ENCODE measurements around the gene SRRM4. TPM values are rescaled to one million over a fixed set of nuclear protein-coding genes. Genes with fewer than 3 reads are reported as not detected.
A peak's percentile ranks its signal among the peaks of the same experiment; 100 is the strongest.
"Not testable (repeated sequence)": the region's sequence is repeated elsewhere in the genome, so short reads cannot be mapped to it uniquely, and the experiment has no call there.

The SRRM4 gene
- polyA plus RNA-seq, 1 donor from 2014 or later: 9.9 TPM

DNA sequence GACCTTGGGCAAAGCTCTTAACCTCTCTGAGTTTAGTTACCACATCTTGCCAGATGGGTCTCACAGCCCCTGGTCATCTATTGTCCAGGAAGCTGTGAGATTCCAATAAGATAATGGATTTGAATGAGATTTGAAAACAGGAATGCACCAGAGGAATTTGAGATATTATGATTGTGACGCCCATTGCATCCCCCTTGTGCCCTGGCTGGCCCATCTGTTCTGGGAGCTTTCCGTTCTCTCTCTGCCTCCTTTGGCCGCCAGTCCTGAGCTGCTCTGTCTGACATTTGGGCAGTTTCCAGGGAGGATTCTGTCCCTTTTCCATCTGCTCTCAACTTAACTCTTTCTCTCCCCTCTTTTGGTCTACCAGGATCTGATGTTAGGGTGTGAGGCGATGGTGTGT is 24.6 kb downstream of the SRRM4 start:
- no peak overlapping the region for H3K4me2 ChIP-seq (ENCODE audit: low read length)
- H3K9me2 ChIP-seq (ENCODE audit: insufficient read depth, low read length): no peaks in the 10 kb centered on the region
- H3K4me3 ChIP-seq (ENCODE audit: low read length): no peak overlapping the region
- H3K79me2 ChIP-seq (replicated peaks; ENCODE audit: insufficient read depth, low read length): peaks cover 7% of the 10 kb centered on the region
- no peaks in the 10 kb centered on the region for H3K9me3 ChIP-seq (ENCODE audit: low read length)
- no peaks in the 10 kb centered on the region for H4K20me1 ChIP-seq (ENCODE audit: insufficient read depth)
- no peaks in the 10 kb centered on the region for H3K27me3 ChIP-seq (ENCODE audit: insufficient read depth, low read depth, low read length)
- H2AFZ ChIP-seq (ENCODE audit: low read depth, low read length): no peak overlapping the region
- TF ChIP-seq POLR2AphosphoS5 (IDR thresholded peaks at IDR 0.05) (no peak), TAF1 (IDR thresholded peaks at IDR 0.05; ENCODE audit: low read depth) (no peak), MXI1 (conservative IDR thresholded peaks at IDR 0.05; ENCODE audit: poor library complexity, severe bottlenecking) (no peak), EZH2 (IDR thresholded peaks at IDR 0.05; ENCODE audit: borderline replicate concordance, insufficient read depth, low read length, poor library complexity, severe bottlenecking) (no peak), CTCF (IDR thresholded peaks at IDR 0.05; ENCODE audit: poor library complexity, severe bottlenecking) (no peak), SMC3 (conservative IDR thresholded peaks at IDR 0.05; ENCODE audit: poor library complexity) (no peak), REST (IDR thresholded peaks at IDR 0.05; ENCODE audit: borderline replicate concordance) (no peak), RAD21 (conservative IDR thresholded peaks at IDR 0.05) (no peak), EP300 (conservative IDR thresholded peaks at IDR 0.05; ENCODE audit: poor library complexity, severe bottlenecking) (no peak)
- H3K36me3 ChIP-seq (ENCODE audit: insufficient read depth, low read length): peaks cover 5% of the 10 kb centered on the region
- H3F3A ChIP-seq (ENCODE audit: insufficient read depth, low read length, poor library complexity, severe bottlenecking): no peaks in the 10 kb centered on the region
- no peak overlapping the region for H3K27ac ChIP-seq (ENCODE audit: low read length)
- no peak overlapping the region for H3K9ac ChIP-seq (ENCODE audit: low read length)

- Histone ChIP-seq H3K9me3 (ENCODE audit: low read length) (no peaks in the 10 kb centered on the region), H4K20me1 (ENCODE audit: insufficient read depth) (no peaks in the 10 kb centered on the region), H3K79me2 (replicated peaks; ENCODE audit: insufficient read depth, low read length) (peaks cover 7% of the 10 kb centered on the region), H2AFZ (ENCODE audit: low read depth, low read length) (no peak overlapping the region), H3K9ac (ENCODE audit: low read length) (no peak overlapping the region), H3K9me2 (ENCODE audit: insufficient read depth, low read length) (no peaks in the 10 kb centered on the region), H3K36me3 (ENCODE audit: insufficient read depth, low read length) (no peaks in the 10 kb centered on the region), H3K4me2 (ENCODE audit: low read length) (no peak overlapping the region), H3K27me3 (ENCODE audit: insufficient read depth, low read depth, low read length) (no peaks in the 10 kb centered on the region), H3F3A (ENCODE audit: insufficient read depth, low read length, poor library complexity, severe bottlenecking) (no peaks in the 10 kb centered on the region), H3K4me3 (ENCODE audit: low read length) (no peak overlapping the region), H3K27ac (ENCODE audit: low read length) (no peak overlapping the region)
- TF ChIP-seq MXI1 (conservative IDR thresholded peaks at IDR 0.05; ENCODE audit: poor library complexity, severe bottlenecking) (no peak), SMC3 (conservative IDR thresholded peaks at IDR 0.05; ENCODE audit: poor library complexity) (no peak), TAF1 (IDR thresholded peaks at IDR 0.05; ENCODE audit: low read depth) (no peak), RAD21 (conservative IDR thresholded peaks at IDR 0.05) (no peak), EP300 (conservative IDR thresholded peaks at IDR 0.05; ENCODE audit: poor library complexity, severe bottlenecking) (no peak), REST (IDR thresholded peaks at IDR 0.05; ENCODE audit: borderline replicate concordance) (no peak), CTCF (IDR thresholded peaks at IDR 0.05; ENCODE audit: poor library complexity, severe bottlenecking) (no peak), EZH2 (IDR thresholded peaks at IDR 0.05; ENCODE audit: borderline replicate concordance, insufficient read depth, low read length, poor library complexity, severe bottlenecking) (no peak), POLR2AphosphoS5 (IDR thresholded peaks at IDR 0.05) (no peak)
These were observed 25.4 kb downstream of the SRRM4 start for GRCh38 chr12:119006746-119007145.

- not testable (repeated sequence) for H3K36me3 ChIP-seq (ENCODE audit: insufficient read depth, low read length); H3F3A ChIP-seq (ENCODE audit: insufficient read depth, low read length, poor library complexity, severe bottlenecking); H4K20me1 ChIP-seq (ENCODE audit: insufficient read depth); H3K27ac ChIP-seq (ENCODE audit: low read length); H2AFZ ChIP-seq (ENCODE audit: low read depth, low read length); H3K27me3 ChIP-seq (ENCODE audit: insufficient read depth, low read depth, low read length); H3K9me2 ChIP-seq (ENCODE audit: insufficient read depth, low read length); H3K9me3 ChIP-seq (ENCODE audit: low read length); H3K9ac ChIP-seq (ENCODE audit: low read length); H3K4me2 ChIP-seq (ENCODE audit: low read length); H3K79me2 ChIP-seq (replicated peaks; ENCODE audit: insufficient read depth, low read length)
- H3K4me3 ChIP-seq (ENCODE audit: low read length): peak overlapping the region; percentile 53
These were observed 26.9 kb downstream of the SRRM4 start for GRCh38 chr12:119008273-119008672.
